GM12891 (cell line): ENCODE results near the gene SMAD7.

Experiments used
- POLR2A ChIP-seq: IDR thresholded peaks from 2 replicates; pipeline ENCODE4 v1.6.1; 2011; ENCODE audit warnings: low read depth, low read length, control low read depth
- POLR2AphosphoS5 ChIP-seq: IDR thresholded peaks from 2 replicates; pipeline ENCODE4 v1.6.1; 2011; ENCODE audit warnings: low read depth, low read length, control low read depth
- POU2F2 ChIP-seq: IDR thresholded peaks from 2 replicates; pipeline ENCODE4 v1.6.1; 2011; ENCODE audit warnings: low read depth, mild to moderate bottlenecking, control low read depth, low read length, moderate library complexity
- SPI1 ChIP-seq: IDR thresholded peaks from 2 replicates; pipeline ENCODE4 v1.6.1; 2011; ENCODE audit warnings: low read depth, low read length, control low read depth

GRCh38 chr18:48954886-48955819, 4.4 kb upstream of the SMAD7 start:
- TF ChIP-seq SPI1 (no peak), POLR2A (no peak), POLR2AphosphoS5 (no peak), POU2F2 (no peak)
